ENCODE measurements around the gene CPVL.

CPVL gene

GRCh38 chr7:29066641-29067040 lies 79.7 kb downstream of the CPVL start:
- H3K27me3 ChIP-seq (ENCODE audit: control insufficient read depth, low read length), result no peaks in the 10 kb centered on the region
- H4K20me1 ChIP-seq (ENCODE audit: control insufficient read depth, insufficient read depth, low read depth, low read length), result no peaks in the 10 kb centered on the region
- H3K36me3 ChIP-seq (ENCODE audit: control insufficient read depth, low read length), result no peaks in the 10 kb centered on the region
- no peak overlapping the region for H3K4me2 ChIP-seq (ENCODE audit: low read length)
- H3K27ac ChIP-seq (ENCODE audit: low read depth, low read length), result no peak overlapping the region
- H3K9me3 ChIP-seq (ENCODE audit: control insufficient read depth, insufficient read depth, low read length), result no peaks in the 10 kb centered on the region
- H3F3A ChIP-seq (ENCODE audit: control insufficient read depth, insufficient read depth), result no peaks in the 10 kb centered on the region
- H3K79me2 ChIP-seq (ENCODE audit: control insufficient read depth, low read length), result no peaks in the 10 kb centered on the region
- H3K4me1 ChIP-seq (ENCODE audit: control insufficient read depth, low read length), result no peaks in the 10 kb centered on the region
- TF ChIP-seq, protein P1, sequence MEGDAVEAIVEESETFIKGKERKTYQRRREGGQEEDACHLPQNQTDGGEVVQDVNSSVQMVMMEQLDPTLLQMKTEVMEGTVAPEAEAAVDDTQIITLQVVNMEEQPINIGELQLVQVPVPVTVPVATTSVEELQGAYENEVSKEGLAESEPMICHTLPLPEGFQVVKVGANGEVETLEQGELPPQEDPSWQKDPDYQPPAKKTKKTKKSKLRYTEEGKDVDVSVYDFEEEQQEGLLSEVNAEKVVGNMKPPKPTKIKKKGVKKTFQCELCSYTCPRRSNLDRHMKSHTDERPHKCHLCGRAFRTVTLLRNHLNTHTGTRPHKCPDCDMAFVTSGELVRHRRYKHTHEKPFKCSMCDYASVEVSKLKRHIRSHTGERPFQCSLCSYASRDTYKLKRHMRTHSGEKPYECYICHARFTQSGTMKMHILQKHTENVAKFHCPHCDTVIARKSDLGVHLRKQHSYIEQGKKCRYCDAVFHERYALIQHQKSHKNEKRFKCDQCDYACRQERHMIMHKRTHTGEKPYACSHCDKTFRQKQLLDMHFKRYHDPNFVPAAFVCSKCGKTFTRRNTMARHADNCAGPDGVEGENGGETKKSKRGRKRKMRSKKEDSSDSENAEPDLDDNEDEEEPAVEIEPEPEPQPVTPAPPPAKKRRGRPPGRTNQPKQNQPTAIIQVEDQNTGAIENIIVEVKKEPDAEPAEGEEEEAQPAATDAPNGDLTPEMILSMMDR (IDR thresholded peaks at IDR 0.05; ENCODE audit: low read depth, low read length, poor library complexity, severe bottlenecking), result no peak
- TF ChIP-seq EZH2phosphoT487 (IDR thresholded peaks at IDR 0.05; ENCODE audit: borderline replicate concordance, low read length), result no peak
- H3K4me3 ChIP-seq (ENCODE audit: low read length), result no peak overlapping the region
- H3K9me2 ChIP-seq (replicated peaks; ENCODE audit: control insufficient read depth, low read length), result no peaks in the 10 kb centered on the region

GRCh38 chr7:29065181-29065857 lies 81.0 kb downstream of the CPVL start:
- Histone ChIP-seq H3K9me2 (replicated peaks; ENCODE audit: control insufficient read depth, low read length) (no peaks in the 10 kb centered on the region), H3F3A (ENCODE audit: control insufficient read depth, insufficient read depth) (no peaks in the 10 kb centered on the region), H3K4me1 (ENCODE audit: control insufficient read depth, low read length) (no peaks in the 10 kb centered on the region), H3K4me3 (ENCODE audit: low read length) (no peak overlapping the region), H4K20me1 (ENCODE audit: control insufficient read depth, insufficient read depth, low read depth, low read length) (no peaks in the 10 kb centered on the region), H3K27ac (ENCODE audit: low read depth, low read length) (no peak overlapping the region), H3K36me3 (ENCODE audit: control insufficient read depth, low read length) (no peaks in the 10 kb centered on the region), H3K9me3 (ENCODE audit: control insufficient read depth, insufficient read depth, low read length) (no peaks in the 10 kb centered on the region), H3K4me2 (ENCODE audit: low read length) (no peak overlapping the region), H3K27me3 (ENCODE audit: control insufficient read depth, low read length) (no peaks in the 10 kb centered on the region), H3K79me2 (ENCODE audit: control insufficient read depth, low read length) (no peaks in the 10 kb centered on the region)
- TF ChIP-seq, protein P1 (IDR thresholded peaks at IDR 0.05; ENCODE audit: low read depth, low read length, poor library complexity, severe bottlenecking), result no peak
- no peak for TF ChIP-seq EZH2phosphoT487 (IDR thresholded peaks at IDR 0.05; ENCODE audit: borderline replicate concordance, low read length)

- Histone ChIP-seq H3K9me2 (replicated peaks; ENCODE audit: control insufficient read depth, low read length) (no peaks in the 10 kb centered on the region), H3F3A (ENCODE audit: control insufficient read depth, insufficient read depth) (no peaks in the 10 kb centered on the region), H4K20me1 (ENCODE audit: control insufficient read depth, insufficient read depth, low read depth, low read length) (no peaks in the 10 kb centered on the region), H3K4me3 (ENCODE audit: low read length) (no peak overlapping the region), H3K79me2 (ENCODE audit: control insufficient read depth, low read length) (no peaks in the 10 kb centered on the region), H3K9me3 (ENCODE audit: control insufficient read depth, insufficient read depth, low read length) (no peaks in the 10 kb centered on the region), H3K27me3 (ENCODE audit: control insufficient read depth, low read length) (no peaks in the 10 kb centered on the region), H3K36me3 (ENCODE audit: control insufficient read depth, low read length) (no peaks in the 10 kb centered on the region), H3K4me1 (ENCODE audit: control insufficient read depth, low read length) (no peaks in the 10 kb centered on the region), H3K4me2 (ENCODE audit: low read length) (no peak overlapping the region), H3K27ac (ENCODE audit: low read depth, low read length) (no peak overlapping the region)
- no peak for TF ChIP-seq EZH2phosphoT487 (IDR thresholded peaks at IDR 0.05; ENCODE audit: borderline replicate concordance, low read length)
- TF ChIP-seq, protein P1 (IDR thresholded peaks at IDR 0.05; ENCODE audit: low read depth, low read length, poor library complexity, severe bottlenecking), result no peak
Observed at GRCh38 chr7:29063872-29064271, 82.5 kb downstream of the CPVL start.
